Measurements from ENCODE around the gene PPP6R1.

PPP6R1 gene

DNA sequence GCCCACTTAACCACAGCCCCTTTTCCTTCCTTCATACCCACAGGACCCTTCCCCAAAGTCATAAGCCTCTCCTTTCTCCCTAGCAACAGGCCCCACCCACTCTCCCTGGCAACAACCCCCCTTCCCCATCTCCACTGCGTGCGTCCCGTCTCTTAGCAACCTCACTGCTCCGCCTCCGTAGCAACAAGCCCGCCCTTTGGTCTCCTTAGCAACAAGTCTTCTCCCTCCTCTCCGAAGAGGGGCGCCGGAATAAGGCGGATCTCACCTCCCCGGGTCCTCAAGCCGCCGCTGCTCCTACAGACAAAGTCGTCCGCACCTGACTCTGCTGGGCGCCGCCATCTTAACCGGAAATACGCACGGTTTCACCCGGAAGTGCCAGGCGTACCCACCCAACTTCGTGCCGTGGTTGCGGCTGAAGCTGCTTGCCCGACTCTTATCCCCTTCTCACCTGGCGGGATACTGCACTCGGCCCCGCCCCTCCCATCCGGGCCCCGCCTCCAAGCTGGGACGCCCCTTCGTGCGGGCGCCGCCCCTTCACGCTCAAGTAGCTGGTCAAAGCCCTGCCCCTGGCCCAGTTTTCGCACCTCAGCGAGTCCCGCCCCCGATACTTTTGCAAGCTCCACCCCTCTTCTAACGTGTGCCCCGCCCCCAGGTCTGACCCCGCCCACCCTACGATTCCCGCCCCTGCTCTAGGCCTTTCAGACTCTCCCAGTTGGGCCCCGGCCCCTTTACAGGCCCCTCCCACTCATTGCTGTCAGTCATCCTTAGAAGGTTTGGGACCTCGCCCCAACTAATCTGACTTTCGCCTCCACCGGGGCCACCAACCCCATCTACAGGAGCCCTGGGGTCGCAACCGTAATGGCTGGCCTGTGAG is 21.2 kb upstream of the PPP6R1 start, which contains the start of gene HSPBP1:
Gene HSPBP1 (minus strand): TSS at position 341 of the 874 bp plus-strand sequence. CDS start 502 bp downstream, outside the sequence.
- peak; percentile 93 for DNase-seq

GRCh38 chr19:55279340-55279739 is 20.5 kb upstream of the PPP6R1 start:
- DNase-seq, result no peak

- no peak for DNase-seq
Measured at GRCh38 chr19:55278391-55279135, 19.7 kb upstream of the PPP6R1 start.

- no peak for DNase-seq
Measured at GRCh38 chr19:55277494-55277893, 18.7 kb upstream of the PPP6R1 start.

GRCh38 chr19:55276720-55277430 is 18.1 kb upstream of the PPP6R1 start:
- DNase-seq, result no peak

DNA sequence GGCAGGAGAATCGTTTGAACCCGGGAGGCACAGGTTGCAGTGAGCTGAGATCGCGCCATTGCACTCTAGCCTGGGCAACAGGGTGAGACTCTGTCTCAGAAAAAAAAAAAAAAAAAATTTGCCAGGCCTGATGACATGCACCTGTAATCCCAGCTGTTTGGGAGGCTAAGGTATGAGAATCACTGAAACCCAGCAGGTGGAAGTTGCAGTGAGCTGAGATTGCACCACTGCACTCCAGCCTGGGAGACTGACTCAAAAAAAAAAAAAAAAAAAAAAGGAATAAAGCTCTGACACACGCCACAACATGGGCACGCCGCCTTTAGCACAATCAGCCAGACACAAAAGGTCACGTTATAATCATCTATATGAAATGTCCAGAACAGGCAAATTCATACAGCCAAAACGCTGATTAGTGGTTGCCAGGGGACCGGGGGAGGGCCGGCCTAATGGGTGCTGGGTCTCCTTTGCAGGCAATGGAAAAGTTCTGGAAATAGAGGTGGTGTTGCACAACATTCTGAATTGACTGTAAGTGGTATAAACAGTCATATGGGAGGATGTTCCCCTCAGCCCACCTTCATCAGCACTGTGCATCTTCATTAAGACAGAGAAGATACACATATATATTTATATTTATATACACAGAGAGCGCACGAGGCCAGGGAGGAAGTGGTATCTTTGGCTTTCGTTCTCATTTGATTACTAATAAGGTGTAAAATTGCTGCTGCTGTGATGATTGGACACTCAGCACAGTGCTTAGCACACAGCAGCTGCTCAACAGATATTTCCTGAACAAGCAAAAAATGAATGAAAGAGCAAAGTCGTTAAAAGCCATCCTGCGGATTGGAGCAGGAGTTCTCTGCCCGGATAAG is 17.3 kb upstream of the PPP6R1 start:
- DNase-seq, result no peak

DNA sequence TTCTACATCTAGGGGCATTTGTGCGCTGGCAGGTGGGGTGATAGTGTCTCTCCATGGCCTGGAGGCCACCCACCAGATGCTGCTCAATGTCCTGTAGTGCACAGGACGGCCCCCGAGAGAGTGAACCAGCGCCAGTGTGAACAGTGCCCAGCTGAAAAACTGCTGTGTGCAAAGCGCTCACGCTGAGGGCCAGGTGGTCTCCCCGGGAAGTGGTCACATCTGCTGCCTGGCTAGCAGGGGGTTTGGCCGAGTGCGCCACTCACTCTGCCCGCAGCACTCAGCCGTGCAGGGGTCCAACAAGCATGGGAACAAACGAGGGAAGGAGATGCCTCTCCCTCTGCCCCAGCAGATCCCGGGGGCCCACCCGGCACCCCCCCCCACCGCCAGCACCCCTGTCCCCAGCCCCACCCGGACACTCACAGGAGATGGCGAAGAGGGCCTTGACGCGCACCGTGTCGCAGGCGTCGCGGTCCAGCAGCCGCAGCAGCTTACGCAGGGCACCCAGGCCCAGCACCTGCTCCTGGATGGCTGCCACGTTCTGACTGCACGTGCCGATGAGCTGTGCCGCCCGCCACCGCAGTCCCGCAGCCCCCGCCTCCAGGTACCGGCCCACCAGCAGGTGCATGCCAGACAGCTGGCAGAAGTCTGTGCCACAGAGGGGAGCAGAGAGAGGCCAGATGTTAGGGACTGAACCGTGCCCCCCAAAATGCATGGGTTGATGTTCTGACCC is 15.3 kb upstream of the PPP6R1 start:
- DNase-seq, result no peak

DNA sequence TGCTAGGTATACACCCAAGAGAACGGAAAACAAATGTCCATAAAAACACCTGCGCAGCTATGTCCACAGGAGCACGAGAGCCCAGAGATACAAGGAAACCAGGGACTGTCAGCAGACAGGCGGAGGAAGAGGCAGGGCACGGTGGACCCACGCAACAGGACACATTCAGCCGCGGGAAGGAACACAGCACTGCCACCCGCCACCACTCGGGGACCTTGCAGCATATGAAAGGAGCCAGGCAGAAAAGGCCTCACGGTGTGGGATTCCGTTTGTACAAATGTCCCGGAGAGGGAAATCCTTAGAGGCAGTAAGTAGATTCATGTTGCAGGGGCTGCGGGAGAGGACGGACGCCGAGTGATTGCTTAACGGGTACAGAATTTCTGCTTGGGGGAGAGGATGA is 13.3 kb upstream of the PPP6R1 start:
- DNase-seq, result no peak

- no peak for DNase-seq
Measured at GRCh38 chr19:55270172-55270942, 11.5 kb upstream of the PPP6R1 start.

GRCh38 chr19:55269299-55269698 is 10.5 kb upstream of the PPP6R1 start:
- DNase-seq, result no peak

DNA sequence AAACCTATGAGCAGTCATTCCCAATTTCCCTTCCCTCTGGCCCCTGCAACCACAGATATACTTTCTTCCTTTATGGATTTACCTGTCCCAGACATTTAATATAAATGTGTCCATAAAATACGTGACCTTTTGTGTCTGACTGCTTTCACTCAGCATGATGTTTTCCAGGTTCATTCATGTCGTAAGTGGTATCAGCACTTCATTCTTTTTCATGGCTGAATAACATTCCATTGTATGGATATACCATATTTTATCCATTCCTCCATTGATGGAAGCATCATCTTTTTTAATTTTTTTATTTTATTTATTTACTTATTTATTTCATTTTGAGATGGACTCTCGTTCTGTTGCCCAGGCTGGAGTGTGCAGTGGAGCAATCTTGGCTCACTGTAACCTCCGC is 8.0 kb upstream of the PPP6R1 start:
- no peak for DNase-seq

DNA sequence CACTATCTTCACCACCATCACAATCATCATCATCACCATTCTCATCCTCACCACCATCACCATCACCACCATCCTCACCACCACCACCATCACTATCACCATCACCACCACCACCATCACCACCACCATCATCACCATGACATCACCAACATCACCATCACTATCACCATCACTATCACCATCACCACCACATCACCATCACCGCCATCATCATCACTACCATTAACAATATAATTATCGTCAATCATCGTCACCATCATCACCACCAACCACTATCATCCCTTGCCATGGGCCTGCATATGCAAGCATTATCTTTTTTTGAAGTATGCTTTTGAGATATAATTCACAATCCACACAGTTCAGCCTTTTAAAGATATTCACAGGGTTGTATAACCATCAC is 7.6 kb upstream of the PPP6R1 start:
- DNase-seq, result no peak

DNA sequence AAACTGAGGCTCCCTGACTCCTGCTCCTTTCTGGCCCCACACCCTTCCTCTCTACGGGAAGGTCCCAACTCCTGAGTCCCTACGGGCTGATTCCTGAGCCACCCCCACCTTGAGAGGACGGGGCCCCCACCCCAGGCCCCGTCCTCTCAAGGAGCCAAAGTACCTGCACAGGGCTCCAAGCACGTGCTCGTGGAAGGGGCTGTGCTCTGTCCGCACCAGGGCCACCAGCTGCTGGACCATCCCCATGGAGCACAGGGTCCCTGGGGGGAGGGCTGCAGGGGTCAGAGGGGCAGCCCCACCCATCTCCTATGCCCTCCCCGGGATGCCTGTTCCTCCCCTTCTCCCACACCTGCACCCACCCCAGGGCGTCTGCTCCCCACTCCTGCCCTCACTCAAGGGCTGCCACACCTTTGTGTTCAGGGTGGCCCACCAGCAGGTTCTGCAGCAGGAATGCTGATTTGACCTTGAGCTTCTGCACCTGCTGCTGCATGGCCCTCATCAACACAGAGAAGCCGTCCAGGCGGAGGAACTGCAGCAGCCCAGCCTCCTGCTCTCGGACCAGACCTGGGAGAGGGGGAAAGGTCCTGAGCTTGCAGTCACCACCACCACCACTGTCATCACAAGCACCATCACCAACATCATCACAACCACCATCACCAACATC is 7.0 kb upstream of the PPP6R1 start:
- no peak for DNase-seq

DNA sequence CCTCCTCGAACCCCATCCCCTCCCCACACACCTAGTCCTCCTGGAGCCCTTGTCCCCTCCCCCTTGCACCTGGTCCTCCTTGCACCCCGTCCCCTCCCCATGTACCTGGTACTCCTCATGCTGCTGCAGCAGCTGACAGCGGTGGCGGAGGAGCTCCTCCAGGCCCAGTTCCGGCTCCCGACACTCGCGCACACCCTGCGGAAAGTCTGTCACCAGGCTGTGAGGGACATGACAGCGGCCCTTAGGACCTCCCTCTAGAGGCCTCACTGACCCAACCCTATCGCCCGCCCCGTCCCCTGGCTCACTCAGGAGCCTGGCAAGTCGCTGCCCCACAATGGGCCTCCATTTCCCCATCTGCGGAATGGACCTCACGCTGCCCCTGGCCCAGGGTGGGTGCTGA is 6.4 kb upstream of the PPP6R1 start:
- no peak for DNase-seq

DNA sequence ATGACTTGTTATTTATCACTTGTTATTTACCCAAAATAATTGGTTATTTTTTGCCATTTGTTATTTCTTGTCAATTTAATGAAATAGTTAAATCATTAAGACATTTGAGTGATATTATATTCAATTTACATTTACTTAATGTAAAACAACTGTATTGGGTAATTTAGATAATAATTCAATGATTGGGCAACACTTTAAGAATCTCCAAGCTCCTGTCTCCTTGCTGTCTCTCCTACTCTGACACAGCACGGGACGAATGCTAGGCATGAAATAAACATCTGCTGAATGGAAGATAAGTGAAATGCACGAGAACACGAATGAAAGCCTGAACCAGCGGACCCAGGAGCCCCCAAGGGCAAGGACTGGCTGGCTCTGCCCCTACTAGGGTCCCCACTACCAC is 5.7 kb upstream of the PPP6R1 start:
- no peak for DNase-seq

DNA sequence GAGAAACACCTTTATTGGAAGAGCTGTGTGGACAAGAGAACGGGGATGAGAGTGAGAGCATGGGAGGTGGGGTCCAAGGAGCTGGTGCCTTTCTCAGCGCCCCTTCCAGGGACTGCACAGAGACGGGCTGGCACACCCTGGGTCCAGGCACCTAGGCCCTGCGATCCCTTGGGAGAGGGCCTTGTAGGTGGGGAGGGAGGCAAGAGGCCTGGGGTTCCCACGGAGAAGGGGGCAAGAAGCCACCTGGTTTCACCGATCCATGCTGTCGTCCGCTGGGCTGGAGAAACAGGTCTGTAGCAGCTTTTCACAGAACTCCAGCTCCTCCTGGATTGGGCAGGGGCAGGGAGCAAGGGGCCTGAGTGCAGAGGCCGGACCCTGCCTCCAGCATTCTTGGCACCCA is 3.5 kb upstream of the PPP6R1 start:
- DNase-seq, result no peak

DNA sequence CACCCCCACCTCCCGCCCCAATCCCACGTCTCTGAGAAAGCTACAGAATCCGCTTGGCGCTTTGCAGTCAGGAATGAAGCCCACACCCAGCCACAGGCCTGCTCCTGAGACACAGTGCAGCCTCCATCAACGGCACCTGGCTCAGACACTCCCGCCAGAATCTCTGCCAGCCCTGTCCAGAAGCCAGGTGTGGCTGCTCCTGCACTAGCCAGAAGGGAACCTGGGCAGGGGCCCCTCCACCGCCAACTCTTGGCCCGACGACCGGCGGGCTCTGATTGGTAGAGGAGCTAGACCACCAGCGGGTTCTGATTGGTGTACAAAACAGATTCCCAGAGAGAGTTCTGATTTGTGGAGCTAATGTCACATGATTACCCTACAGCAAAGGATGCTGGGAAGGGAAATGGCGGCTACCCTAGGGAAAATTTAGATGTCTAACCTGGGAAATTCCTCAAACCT is 2.9 kb upstream of the PPP6R1 start:
- DNase-seq, result no peak

GRCh38 chr19:55259540-55260210 is 858 bp upstream of the PPP6R1 start:
- DNase-seq, result no peak

DNA sequence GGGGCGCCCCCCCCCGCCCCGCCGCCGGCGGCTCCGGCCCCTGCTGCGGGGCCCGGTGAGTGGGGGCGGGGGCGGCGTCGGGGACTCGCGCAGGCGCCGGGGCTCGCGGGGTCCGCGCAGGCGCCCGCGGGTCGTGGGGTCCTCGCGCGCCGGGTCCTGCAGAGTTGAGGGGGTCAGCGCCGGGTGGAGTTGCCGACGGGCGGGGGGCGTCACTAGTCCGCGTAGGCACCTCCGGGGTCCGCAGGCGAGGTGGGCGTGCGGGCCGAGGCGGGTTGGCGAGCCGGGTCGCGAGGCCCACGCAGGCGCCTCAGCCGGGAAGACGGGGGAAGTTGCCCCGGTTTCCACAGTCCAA is 365 bp downstream of the PPP6R1 start:
- no peak for DNase-seq
